ENCODE results near the gene CBR4. TPM values are rescaled to one million over a fixed set of nuclear protein-coding genes. Genes with fewer than 3 reads are reported as not detected.

CBR4 gene
- total RNA-seq, 1 donor from 2014 or later = 25.9 TPM

GRCh38 chr4:169045862-169046584, 36.0 kb upstream of the CBR4 start:
- no peak for DNase-seq
- Histone ChIP-seq H3K27me3 (ENCODE audit: low read depth) (no peaks in the 10 kb centered on the region), H3K9me3 (replicated peaks) (no peaks in the 10 kb centered on the region), H3K4me1 (peaks cover 27% of the 10 kb centered on the region), H3K4me3 (no peak overlapping the region), H3K27ac (replicated peaks) (no peak overlapping the region), H3K36me3 (no peaks in the 10 kb centered on the region)
- TF ChIP-seq CTCF (IDR thresholded peaks at IDR 0.05; ENCODE audit: borderline replicate concordance) = peak; percentile 43
- intact Hi-C loops (cut with micrococcal nuclease) = no loop called here

- Histone ChIP-seq H3K36me3 (no peaks in the 10 kb centered on the region), H3K27ac (replicated peaks) (no peak overlapping the region), H3K9me3 (replicated peaks) (no peaks in the 10 kb centered on the region), H3K4me1 (peaks cover 15% of the 10 kb centered on the region), H3K27me3 (ENCODE audit: low read depth) (no peaks in the 10 kb centered on the region), H3K4me3 (no peak overlapping the region)
- no peak for DNase-seq
- no peak for TF ChIP-seq CTCF (IDR thresholded peaks at IDR 0.05; ENCODE audit: borderline replicate concordance)
- intact Hi-C loops (cut with micrococcal nuclease) = no loop called here
Measured at GRCh38 chr4:169044714-169045447, 34.8 kb upstream of the CBR4 start.

- no peaks in the 10 kb centered on the region for H3K36me3 ChIP-seq
- no peaks in the 10 kb centered on the region for H3K27me3 ChIP-seq (ENCODE audit: low read depth)
- no peak overlapping the region for H3K4me3 ChIP-seq
- intact Hi-C loops (cut with micrococcal nuclease) = no loop called here
- H3K27ac ChIP-seq (replicated peaks) = no peak overlapping the region
- DNase-seq = no peak
- no peaks in the 10 kb centered on the region for H3K9me3 ChIP-seq (replicated peaks)
- TF ChIP-seq CTCF (IDR thresholded peaks at IDR 0.05; ENCODE audit: borderline replicate concordance) = no peak
- H3K4me1 ChIP-seq = no peaks in the 10 kb centered on the region
Measured at GRCh38 chr4:169042608-169043007, 32.6 kb upstream of the CBR4 start.

- intact Hi-C loops (cut with micrococcal nuclease) = no loop called here
Measured at GRCh38 chr4:169040559-169041261, 30.7 kb upstream of the CBR4 start.

More at GRCh38 chr4:169040559-169041261, 30.7 kb upstream of the CBR4 start:
- Histone ChIP-seq H3K27ac (replicated peaks) (no peak overlapping the region), H3K36me3 (no peaks in the 10 kb centered on the region), H3K4me1 (no peaks in the 10 kb centered on the region), H3K4me3 (no peak overlapping the region), H3K9me3 (replicated peaks) (no peaks in the 10 kb centered on the region), H3K27me3 (ENCODE audit: low read depth) (no peaks in the 10 kb centered on the region)
- TF ChIP-seq CTCF (IDR thresholded peaks at IDR 0.05; ENCODE audit: borderline replicate concordance) = no peak
- no peak for DNase-seq

Measured in left ventricle myocardium inferior (tissue), 1 donor.